ENCODE measurements around the gene JMJD6. TPM values are rescaled to one million over a fixed set of nuclear protein-coding genes. Genes with fewer than 3 reads are reported as not detected.

Gene JMJD6
- total RNA-seq, 1 experiment from 2014 or later = 60.0 TPM

GRCh38 chr17:76690596-76691280 lies 35.7 kb downstream of the JMJD6 start:
- ATAC-seq (no peak), DNase-seq (ENCODE audit: low read depth, low spot score) (no peak)
- Histone ChIP-seq H3K36me3 (ENCODE audit: control insufficient read depth, insufficient read depth, low read length) (no peaks in the 10 kb centered on the region), H3K27ac (ENCODE audit: low read length) (no peak overlapping the region), H3K4me3 (ENCODE audit: low read depth in 2 of 2, low read length in 2 of 2) (no peak overlapping the region), H3K27me3 (ENCODE audit: control insufficient read depth, insufficient read depth, low read length) (no peaks in the 10 kb centered on the region), H3K4me1 (ENCODE audit: control insufficient read depth, insufficient read depth, low read length) (peaks cover 26% of the 10 kb centered on the region), H3K9me3 (ENCODE audit: control insufficient read depth, insufficient read depth, low read depth, low read length) (no peaks in the 10 kb centered on the region)
- POLR2A ChIA-PET = no interaction called here
- CTCF ChIA-PET = no interaction called here
- TF ChIP-seq REST (IDR thresholded peaks at IDR 0.05; ENCODE audit: insufficient read depth in 1 of 2, low read depth in 2 of 2, low read length in 1 of 2) = no peak
- no peak for TF ChIP-seq TCF7L2 (IDR thresholded peaks at IDR 0.05; ENCODE audit: low read depth, low read length)
- TF ChIP-seq SIN3A (IDR thresholded peaks at IDR 0.05; ENCODE audit: borderline replicate concordance, insufficient read depth, low read depth, low read length) = no peak
- no peak for TF ChIP-seq POLR2AphosphoS5 (IDR thresholded peaks at IDR 0.05; ENCODE audit: low read depth, low read length)
- no peak for TF ChIP-seq CTCF (IDR thresholded peaks at IDR 0.05)
- in situ Hi-C loops (cut with HindIII; ENCODE audit: low pct_unique_long_range_greater_than_20kb, low sequenced_read_pairs) (no loop called here), intact Hi-C loops (cut with micrococcal nuclease; ENCODE audit: unreplicated experiment) (no loop called here)
- no TSS peak for BruUV-seq (replicated peaks)

- POLR2A ChIA-PET = no interaction called here
- TF ChIP-seq SIN3A (IDR thresholded peaks at IDR 0.05; ENCODE audit: borderline replicate concordance, insufficient read depth, low read depth, low read length) (no peak), POLR2AphosphoS5 (IDR thresholded peaks at IDR 0.05; ENCODE audit: low read depth, low read length) (no peak), CTCF (IDR thresholded peaks at IDR 0.05) (no peak), REST (IDR thresholded peaks at IDR 0.05; ENCODE audit: insufficient read depth in 1 of 2, low read depth in 2 of 2, low read length in 1 of 2) (no peak), TCF7L2 (IDR thresholded peaks at IDR 0.05; ENCODE audit: low read depth, low read length) (no peak)
- H3K36me3 ChIP-seq (ENCODE audit: control insufficient read depth, insufficient read depth, low read length) = no peaks in the 10 kb centered on the region
- ATAC-seq (no peak), DNase-seq (ENCODE audit: low read depth, low spot score) (no peak)
- H3K9me3 ChIP-seq (ENCODE audit: control insufficient read depth, insufficient read depth, low read depth, low read length) = no peaks in the 10 kb centered on the region
- no TSS peak for BruUV-seq (replicated peaks)
- H3K27ac ChIP-seq (ENCODE audit: low read length) = no peak overlapping the region
- H3K4me1 ChIP-seq (ENCODE audit: control insufficient read depth, insufficient read depth, low read length) = peaks cover 26% of the 10 kb centered on the region
- in situ Hi-C loops (cut with HindIII; ENCODE audit: low pct_unique_long_range_greater_than_20kb, low sequenced_read_pairs) (no loop called here), intact Hi-C loops (cut with micrococcal nuclease; ENCODE audit: unreplicated experiment) (no loop called here)
- CTCF ChIA-PET = interaction anchor here (0.7 kb wide), 1 partner anchor 18 kb away, joined by 3 read pairs; no protein-coding TSS in a partner anchor
- H3K4me3 ChIP-seq (ENCODE audit: low read depth in 2 of 2, low read length in 2 of 2) = no peak overlapping the region
- no peaks in the 10 kb centered on the region for H3K27me3 ChIP-seq (ENCODE audit: control insufficient read depth, insufficient read depth, low read length)
Measured at GRCh38 chr17:76689859-76690258, 36.5 kb downstream of the JMJD6 start.
